GM19240 (cell line): Measurements from ENCODE around the gene MACF1.
A peak's percentile ranks its signal among the peaks of the same experiment; 100 is the strongest.
"Not testable (repeated sequence)": the region's sequence is repeated elsewhere in the genome, so short reads cannot be mapped to it uniquely, and the experiment has no call there.

Experiments used
- DNase-seq: peaks from one replicate; pipeline ENCODE4 v3.0.0; 2011; ENCODE audit warnings: low spot score; ENCODE audit not compliant: insufficient read length

MACF1 gene

GRCh38 chr1:39510570-39511186, 306.2 kb downstream of the MACF1 start:
- DNase-seq: not testable (repeated sequence)

- not testable (repeated sequence) for DNase-seq
Measured at GRCh38 chr1:39511477-39511876, 307.0 kb downstream of the MACF1 start.

GRCh38 chr1:39512234-39512847, 307.8 kb downstream of the MACF1 start:
- DNase-seq: not testable (repeated sequence)

GRCh38 chr1:39514710-39515124, 310.2 kb downstream of the MACF1 start:
- DNase-seq: not testable (repeated sequence)

GRCh38 chr1:39515131-39516086, 310.9 kb downstream of the MACF1 start:
- not testable (repeated sequence) for DNase-seq

- not testable (repeated sequence) for DNase-seq
Measured at GRCh38 chr1:39516841-39517240, 312.3 kb downstream of the MACF1 start.

GRCh38 chr1:39517936-39518335, 313.4 kb downstream of the MACF1 start:
- not testable (repeated sequence) for DNase-seq

- not testable (repeated sequence) for DNase-seq
Measured at GRCh38 chr1:39519376-39519775, 314.9 kb downstream of the MACF1 start.

GRCh38 chr1:39522221-39522620, 317.7 kb downstream of the MACF1 start:
- not testable (repeated sequence) for DNase-seq

GRCh38 chr1:39522661-39523567, 318.4 kb downstream of the MACF1 start:
- no peak for DNase-seq

- no peak for DNase-seq
Measured at GRCh38 chr1:39524171-39524570, 319.7 kb downstream of the MACF1 start.

GRCh38 chr1:39524591-39525365, 320.3 kb downstream of the MACF1 start:
- DNase-seq: no peak

GRCh38 chr1:39525366-39526165, 321.1 kb downstream of the MACF1 start:
- DNase-seq: peak; percentile 90

GRCh38 chr1:39526466-39527189, 322.1 kb downstream of the MACF1 start:
- DNase-seq: no peak

GRCh38 chr1:39527190-39527579, 322.7 kb downstream of the MACF1 start:
- DNase-seq: not testable (repeated sequence)

- no peak for DNase-seq
Measured at GRCh38 chr1:39528082-39528481, 323.6 kb downstream of the MACF1 start.

GRCh38 chr1:39529901-39530535, 325.5 kb downstream of the MACF1 start:
- DNase-seq: no peak

- DNase-seq: no peak
Measured at GRCh38 chr1:39531526-39531925, 327.0 kb downstream of the MACF1 start.
